AG04449 (cell line): ENCODE measurements around the gene ANAPC10.

Experiments used
- CTCF ChIA-PET: fragments of 350-600 bp; formaldehyde crosslinking; extraction: SDS; loops from one replicate; lab custom pipeline; 2021; ENCODE audit warnings: antibody characterized with exemption; lab: Yijun Ruan, JAX
- POLR2A ChIA-PET: fragments of 400-600, 350-600 bp; formaldehyde crosslinking; extraction: SDS; loops from one replicate; lab custom pipeline; 2020; ENCODE audit warnings: antibody characterized with exemption, inconsistent platforms; lab: Yijun Ruan, JAX
- DNase-seq: peaks from one replicate; pipeline ENCODE4 v3.0.0-alpha.2; 2010; ENCODE audit warnings: low read depth, low spot score
- H3K4me3 ChIP-seq: 2 replicates; pipeline ENCODE4 v1.5.1; 2011; ENCODE audit warnings: low read depth, mild to moderate bottlenecking, control low read depth, low read length
- TF ChIP-seq, protein P1 (sequence below): IDR thresholded peaks from one replicate; pipeline ENCODE4 v1.5.1; 2011; ENCODE audit warnings: mild to moderate bottlenecking, moderate library complexity, low read length, control low read depth, inconsistent platforms; ENCODE audit not compliant: insufficient read depth; ENCODE audit errors: missing control alignments

The ANAPC10 gene

DNA sequence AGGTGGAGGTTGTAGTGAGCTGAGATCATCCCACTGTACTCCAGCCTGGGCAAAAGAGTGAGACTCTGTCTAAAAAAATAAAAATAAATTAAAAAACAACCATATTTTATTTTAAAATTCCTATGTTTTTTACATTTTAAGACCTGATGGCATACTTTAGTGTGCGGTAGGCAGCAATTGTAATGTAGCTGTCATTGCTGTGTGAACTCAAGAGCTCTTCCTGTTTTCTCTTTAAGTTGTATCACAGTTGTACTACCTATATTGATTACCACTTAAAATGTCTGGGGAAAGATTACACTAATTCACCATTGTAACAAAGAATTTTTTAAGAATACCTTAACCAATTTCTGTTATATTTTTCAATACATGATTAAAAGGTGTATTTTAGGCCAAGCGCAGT, 27.4 kb upstream of the ANAPC10 start:
- H3K4me3 ChIP-seq: no peak overlapping the region
- no peak for DNase-seq
- POLR2A ChIA-PET: no interaction called here
- CTCF ChIA-PET: interaction anchor here (1.8 kb wide), 1 partner anchor 492 kb away, joined by 5 read pairs; no protein-coding TSS in a partner anchor
- TF ChIP-seq, protein P1, sequence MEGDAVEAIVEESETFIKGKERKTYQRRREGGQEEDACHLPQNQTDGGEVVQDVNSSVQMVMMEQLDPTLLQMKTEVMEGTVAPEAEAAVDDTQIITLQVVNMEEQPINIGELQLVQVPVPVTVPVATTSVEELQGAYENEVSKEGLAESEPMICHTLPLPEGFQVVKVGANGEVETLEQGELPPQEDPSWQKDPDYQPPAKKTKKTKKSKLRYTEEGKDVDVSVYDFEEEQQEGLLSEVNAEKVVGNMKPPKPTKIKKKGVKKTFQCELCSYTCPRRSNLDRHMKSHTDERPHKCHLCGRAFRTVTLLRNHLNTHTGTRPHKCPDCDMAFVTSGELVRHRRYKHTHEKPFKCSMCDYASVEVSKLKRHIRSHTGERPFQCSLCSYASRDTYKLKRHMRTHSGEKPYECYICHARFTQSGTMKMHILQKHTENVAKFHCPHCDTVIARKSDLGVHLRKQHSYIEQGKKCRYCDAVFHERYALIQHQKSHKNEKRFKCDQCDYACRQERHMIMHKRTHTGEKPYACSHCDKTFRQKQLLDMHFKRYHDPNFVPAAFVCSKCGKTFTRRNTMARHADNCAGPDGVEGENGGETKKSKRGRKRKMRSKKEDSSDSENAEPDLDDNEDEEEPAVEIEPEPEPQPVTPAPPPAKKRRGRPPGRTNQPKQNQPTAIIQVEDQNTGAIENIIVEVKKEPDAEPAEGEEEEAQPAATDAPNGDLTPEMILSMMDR: no peak

DNA sequence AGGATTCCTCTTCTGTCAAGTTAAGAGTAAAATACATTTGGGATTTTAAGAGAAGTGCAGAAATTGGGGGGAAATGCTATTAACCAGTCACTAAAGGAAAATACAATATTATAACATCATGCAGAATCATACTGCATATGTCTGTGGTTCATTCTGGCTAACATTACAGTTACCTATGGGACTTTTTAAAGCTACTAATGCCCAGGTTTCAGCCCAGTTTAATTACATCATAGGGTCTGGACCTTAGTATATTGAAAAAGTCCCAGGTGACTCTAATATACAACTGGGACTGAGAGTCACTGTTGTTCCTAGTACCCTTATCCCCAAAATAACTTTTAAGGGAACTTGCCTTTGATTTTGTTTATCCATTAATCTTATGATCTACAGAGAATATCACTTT, 10.1 kb upstream of the ANAPC10 start:
- POLR2A ChIA-PET: no interaction called here
- DNase-seq: no peak
- CTCF ChIA-PET: interaction anchor here (0.5 to 1.7 kb wide), 2 partner anchors 15 to 67 kb away, joined by 3 to 4 read pairs; no protein-coding TSS in a partner anchor
- no peak overlapping the region for H3K4me3 ChIP-seq
- TF ChIP-seq, protein P1: no peak

DNA sequence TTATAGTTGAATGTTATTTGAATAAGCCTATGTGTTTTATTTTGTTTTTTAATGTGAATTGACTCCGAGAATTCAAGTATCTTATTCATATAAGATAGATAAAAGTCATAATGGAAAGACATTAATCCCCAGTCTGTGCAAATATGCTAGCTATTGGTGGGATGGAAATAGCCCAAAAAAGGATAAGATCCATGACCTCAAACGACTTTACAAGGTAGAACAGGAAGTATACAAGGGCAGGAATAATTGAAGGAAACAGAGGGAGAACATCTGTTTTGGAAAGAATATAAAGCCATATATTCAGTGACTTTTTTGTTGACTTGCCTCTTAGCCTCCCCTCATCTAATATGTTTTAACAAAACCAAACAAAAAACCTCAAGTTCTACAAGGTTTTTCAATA, 9.1 kb upstream of the ANAPC10 start:
- no peak overlapping the region for H3K4me3 ChIP-seq
- TF ChIP-seq, protein P1: no peak
- ChIA-PET POLR2A (no interaction called here), CTCF (interaction anchor here (1.0 kb wide), 1 partner anchor 503 kb away, joined by 3 read pairs; no protein-coding TSS in a partner anchor)
- DNase-seq: no peak

DNA sequence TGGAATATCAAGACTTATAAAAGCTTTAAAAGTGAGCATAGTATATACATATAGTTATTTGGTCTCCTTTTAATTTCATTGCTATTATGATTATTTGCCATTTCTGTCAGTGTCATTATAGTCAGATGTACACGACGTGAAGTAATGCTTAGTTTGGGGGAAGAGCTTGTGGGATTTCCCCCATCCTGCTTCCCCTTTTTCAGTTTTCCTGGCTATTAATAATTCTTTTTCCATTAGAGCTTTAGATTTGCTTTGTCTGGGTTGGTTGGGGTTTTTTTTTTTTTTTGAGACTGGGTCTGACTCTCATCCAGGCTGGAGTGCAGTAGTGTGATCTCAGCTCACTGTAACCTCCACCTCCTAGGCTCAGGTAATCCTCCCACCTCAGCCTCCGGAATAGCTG, 5.5 kb upstream of the ANAPC10 start:
- POLR2A ChIA-PET: no interaction called here
- TF ChIP-seq, protein P1: no peak

DNA sequence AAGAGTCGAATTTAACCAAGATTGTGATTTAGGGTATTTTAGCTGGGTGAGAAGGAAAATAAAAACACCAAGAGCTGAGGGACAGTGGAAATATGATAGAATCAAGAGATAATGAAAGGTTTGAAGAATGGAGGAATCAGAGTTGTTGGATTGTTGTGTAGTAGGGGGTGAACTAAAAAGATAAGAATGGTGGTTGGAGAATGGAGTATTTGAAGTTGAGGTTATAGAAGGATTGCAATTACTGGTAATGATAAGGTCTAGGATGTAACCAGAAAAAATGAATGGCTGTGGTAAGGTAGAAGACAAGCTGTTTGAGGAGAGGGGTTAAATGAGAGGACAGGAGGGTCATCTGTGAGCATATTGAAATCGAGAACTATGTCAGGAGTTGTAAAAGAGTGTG, 4.6 kb upstream of the ANAPC10 start:
- ChIA-PET POLR2A (no interaction called here), CTCF (no interaction called here)
- no peak for DNase-seq
- TF ChIP-seq, protein P1: no peak
- no peak overlapping the region for H3K4me3 ChIP-seq

More for the DNA sequence above, 5.5 kb upstream of the ANAPC10 start:
- no peak overlapping the region for H3K4me3 ChIP-seq
- DNase-seq: no peak
- CTCF ChIA-PET: no interaction called here

DNA sequence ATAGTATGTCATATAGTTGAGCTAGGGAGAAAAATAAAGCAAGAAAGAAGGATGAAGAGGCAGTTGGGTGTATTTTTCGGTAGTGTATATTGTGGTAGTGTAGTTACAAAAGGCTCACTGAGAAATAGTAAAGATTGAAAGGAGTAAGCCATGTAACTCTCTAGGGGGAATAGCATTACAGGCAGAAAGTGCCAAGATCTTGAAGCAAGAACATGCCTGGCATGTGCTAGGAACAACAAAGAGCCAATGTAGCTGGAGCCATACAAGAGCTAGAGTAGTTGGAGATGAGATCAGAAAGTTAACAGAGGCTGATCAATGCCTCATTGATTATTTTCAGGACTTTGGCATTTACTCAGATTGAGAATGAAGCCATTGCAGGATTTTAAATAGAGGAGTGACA, 3.1 kb upstream of the ANAPC10 start:
- TF ChIP-seq, protein P1: no peak
- no peak for DNase-seq
- CTCF ChIA-PET: no interaction called here
- no peak overlapping the region for H3K4me3 ChIP-seq
- POLR2A ChIA-PET: no interaction called here
